Stimulated activated memory B cell treated with anti-CD40 and anti-IgM and Interleukin-4, amounts not matched to agents 10 μg/mL and 1 μg/mL and 100 μg/mL, for 72 hours (primary cell): Measurements from ENCODE around the gene CCDC83.
"Not testable (repeated sequence)": the region's sequence is repeated elsewhere in the genome, so short reads cannot be mapped to it uniquely, and the experiment has no call there.

Source experiments
- ATAC-seq: fragments of 150-1000 bp; cut with Tn5 transposase; 2 replicates; pipeline ENCODE4 v1.10.0; 2021
- H3K27ac Mint-ChIP-seq: one replicate; pipeline ENCODE4 v1.8.0; 2022; ENCODE audit warnings: mild to moderate bottlenecking, mixed read lengths
- H3K27me3 Mint-ChIP-seq: one replicate; pipeline ENCODE4 v1.8.0; 2022; ENCODE audit warnings: mixed read lengths
- H3K36me3 Mint-ChIP-seq: one replicate; pipeline ENCODE4 v1.8.0; 2022; ENCODE audit warnings: mixed read lengths
- H3K4me1 Mint-ChIP-seq: one replicate; pipeline ENCODE4 v1.8.0; 2022; ENCODE audit warnings: mixed read lengths
- H3K4me3 Mint-ChIP-seq: one replicate; pipeline ENCODE4 v1.8.0; 2022; ENCODE audit warnings: mild to moderate bottlenecking, moderate library complexity, mixed read lengths
- H3K9me3 Mint-ChIP-seq: one replicate; pipeline ENCODE4 v1.8.0; 2022; ENCODE audit warnings: mixed read lengths

CCDC83 gene

DNA sequence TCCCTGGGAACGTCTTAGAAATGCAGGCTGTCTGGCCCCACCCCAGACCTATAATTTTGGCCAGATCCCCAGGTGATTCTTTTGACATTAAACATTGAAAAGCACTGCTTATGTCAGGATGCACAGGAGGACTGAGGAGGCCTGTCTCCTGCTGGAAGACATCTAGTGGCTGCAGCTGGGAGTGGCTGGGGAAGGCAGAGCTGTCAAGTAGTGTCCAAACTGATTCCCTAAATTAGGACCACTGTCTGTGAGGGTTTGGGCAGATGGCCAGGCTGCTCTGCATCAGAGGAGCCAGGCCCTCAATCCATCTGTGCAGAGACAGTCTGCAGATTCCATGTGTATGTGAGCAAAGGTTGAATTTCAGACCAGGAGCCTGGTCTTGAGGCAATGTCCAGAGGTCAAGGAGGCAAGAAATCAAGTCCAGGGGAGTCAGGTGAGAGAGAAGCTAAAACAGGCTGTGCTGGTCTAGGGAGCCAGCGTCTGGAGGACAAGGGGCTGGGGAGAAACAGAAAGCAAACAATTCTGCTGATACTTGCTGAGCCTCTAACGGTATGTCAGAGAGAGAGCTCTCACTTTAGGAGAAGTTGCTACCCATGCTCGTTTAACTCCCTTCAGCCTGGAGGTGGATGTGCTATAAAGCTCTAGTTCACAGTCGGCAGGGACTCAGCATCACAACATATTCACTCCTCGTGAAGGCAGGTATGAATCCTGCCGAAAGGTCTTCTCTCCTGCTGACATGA is 28.9 kb upstream of the CCDC83 start:
- H3K36me3 Mint-ChIP-seq = no peaks in the 10 kb centered on the region
- ATAC-seq = no peak
- no peak overlapping the region for H3K4me3 Mint-ChIP-seq
- no peak overlapping the region for H3K27ac Mint-ChIP-seq
- H3K27me3 Mint-ChIP-seq = no peaks in the 10 kb centered on the region
- H3K9me3 Mint-ChIP-seq = no peaks in the 10 kb centered on the region
- H3K4me1 Mint-ChIP-seq = no peaks in the 10 kb centered on the region

DNA sequence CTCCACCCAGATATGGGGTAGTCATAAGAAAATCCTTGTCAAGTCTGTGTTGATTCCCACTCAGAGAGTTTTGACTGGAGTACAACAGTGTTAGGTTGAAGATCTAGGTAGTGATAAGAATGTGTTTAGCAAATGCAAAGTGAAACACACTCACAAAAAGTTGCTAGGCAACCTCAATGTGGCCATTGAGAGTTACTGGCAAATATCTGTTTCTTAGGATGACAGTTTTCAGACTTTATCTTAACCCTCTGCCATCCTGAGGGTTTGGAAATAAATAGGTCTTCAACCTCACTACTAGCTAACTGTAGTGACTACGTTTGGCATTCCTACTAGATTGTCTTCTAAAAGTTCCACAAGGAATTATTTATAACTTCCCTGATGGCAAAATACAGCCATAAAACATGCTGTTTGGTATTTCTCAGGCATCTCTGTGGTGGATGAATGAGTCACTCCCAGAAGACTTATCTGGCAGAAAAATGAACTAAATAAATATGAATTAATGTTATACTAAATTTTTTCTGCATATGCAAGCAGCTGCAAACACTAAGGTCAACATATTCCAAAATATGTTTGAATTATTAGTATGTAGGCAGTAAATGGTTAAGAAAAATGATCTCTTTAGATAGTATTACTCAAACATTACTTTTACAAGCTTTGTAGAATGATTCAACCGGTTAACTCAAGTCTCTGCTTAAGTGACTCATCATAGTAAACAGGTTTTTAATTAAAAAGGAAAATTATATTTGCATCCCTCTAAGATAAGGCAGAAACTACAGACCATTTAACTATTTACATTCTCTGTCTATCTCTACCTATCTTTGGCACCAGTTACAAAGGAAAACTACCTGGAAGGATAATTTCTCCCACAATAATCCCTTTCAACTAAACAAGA is 27.2 kb upstream of the CCDC83 start:
- Mint-ChIP-seq H3K36me3 (no peaks in the 10 kb centered on the region), H3K9me3 (no peaks in the 10 kb centered on the region), H3K4me1 (no peaks in the 10 kb centered on the region), H3K4me3 (no peak overlapping the region), H3K27ac (no peak overlapping the region), H3K27me3 (no peaks in the 10 kb centered on the region)
- ATAC-seq = no peak

- ATAC-seq = no peak
These were observed 26.6 kb upstream of the CCDC83 start for GRCh38 chr11:85828640-85828978.

GRCh38 chr11:85829172-85829571 is 26.0 kb upstream of the CCDC83 start:
- no peak overlapping the region for H3K27ac Mint-ChIP-seq

More at GRCh38 chr11:85828640-85828978, 26.6 kb upstream of the CCDC83 start:
- Mint-ChIP-seq H3K27me3 (no peaks in the 10 kb centered on the region), H3K36me3 (no peaks in the 10 kb centered on the region), H3K27ac (no peak overlapping the region), H3K4me3 (no peak overlapping the region), H3K9me3 (no peaks in the 10 kb centered on the region), H3K4me1 (no peaks in the 10 kb centered on the region)

GRCh38 chr11:85831050-85831449 is 24.1 kb upstream of the CCDC83 start:
- H3K9me3 Mint-ChIP-seq = peaks cover 6% of the 10 kb centered on the region
- peaks cover 6% of the 10 kb centered on the region for H3K27me3 Mint-ChIP-seq
- no peak overlapping the region for H3K27ac Mint-ChIP-seq
- no peak for ATAC-seq
- no peaks in the 10 kb centered on the region for H3K4me1 Mint-ChIP-seq
- no peaks in the 10 kb centered on the region for H3K36me3 Mint-ChIP-seq
- no peak overlapping the region for H3K4me3 Mint-ChIP-seq

More at GRCh38 chr11:85829172-85829571, 26.0 kb upstream of the CCDC83 start:
- H3K4me3 Mint-ChIP-seq = no peak overlapping the region
- no peaks in the 10 kb centered on the region for H3K36me3 Mint-ChIP-seq
- ATAC-seq = no peak
- no peaks in the 10 kb centered on the region for H3K27me3 Mint-ChIP-seq
- H3K9me3 Mint-ChIP-seq = no peaks in the 10 kb centered on the region
- no peaks in the 10 kb centered on the region for H3K4me1 Mint-ChIP-seq

GRCh38 chr11:85835263-85835662 is 19.9 kb upstream of the CCDC83 start:
- no peaks in the 10 kb centered on the region for H3K36me3 Mint-ChIP-seq
- no peak for ATAC-seq
- H3K4me1 Mint-ChIP-seq = no peaks in the 10 kb centered on the region
- peaks cover 8% of the 10 kb centered on the region for H3K9me3 Mint-ChIP-seq
- H3K27ac Mint-ChIP-seq = no peak overlapping the region
- H3K27me3 Mint-ChIP-seq = peaks cover 23% of the 10 kb centered on the region
- H3K4me3 Mint-ChIP-seq = no peak overlapping the region

- no peak overlapping the region for H3K27ac Mint-ChIP-seq
- peaks cover 23% of the 10 kb centered on the region for H3K27me3 Mint-ChIP-seq
- no peak for ATAC-seq
- peaks cover 8% of the 10 kb centered on the region for H3K9me3 Mint-ChIP-seq
- no peaks in the 10 kb centered on the region for H3K4me1 Mint-ChIP-seq
- no peak overlapping the region for H3K4me3 Mint-ChIP-seq
- no peaks in the 10 kb centered on the region for H3K36me3 Mint-ChIP-seq
These were observed 19.5 kb upstream of the CCDC83 start for GRCh38 chr11:85835729-85836128.

- not testable (repeated sequence) for H3K9me3 Mint-ChIP-seq, ATAC-seq, H3K27ac Mint-ChIP-seq
These were observed 14.3 kb upstream of the CCDC83 start for GRCh38 chr11:85840932-85841331.

DNA sequence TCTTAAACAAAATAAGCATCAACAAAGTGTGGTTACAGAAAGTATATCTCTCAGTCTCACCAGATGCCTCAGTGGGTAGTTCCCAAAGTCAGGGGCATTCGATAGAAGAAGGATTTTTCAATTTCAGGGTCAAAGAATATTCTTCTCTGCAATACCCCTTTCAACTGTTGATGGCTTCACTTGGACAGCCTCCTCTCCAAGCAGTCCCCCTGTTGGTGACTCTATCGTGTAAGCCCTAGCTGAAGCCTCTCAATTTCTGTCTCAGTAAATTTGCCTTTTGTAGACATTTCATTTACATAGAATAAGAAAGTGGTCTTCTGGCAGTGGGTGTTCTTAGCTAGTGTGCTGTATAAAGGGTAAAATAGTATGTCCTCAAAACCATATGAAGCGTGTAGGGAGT is 11.3 kb upstream of the CCDC83 start:
- H3K4me3 Mint-ChIP-seq = no peak overlapping the region
- H3K36me3 Mint-ChIP-seq = no peaks in the 10 kb centered on the region
- no peaks in the 10 kb centered on the region for H3K9me3 Mint-ChIP-seq
- no peak overlapping the region for H3K27ac Mint-ChIP-seq
- H3K27me3 Mint-ChIP-seq = no peaks in the 10 kb centered on the region
- no peak for ATAC-seq
- no peaks in the 10 kb centered on the region for H3K4me1 Mint-ChIP-seq

More at GRCh38 chr11:85840932-85841331, 14.3 kb upstream of the CCDC83 start:
- not testable (repeated sequence) for H3K4me1 Mint-ChIP-seq, H3K4me3 Mint-ChIP-seq, H3K36me3 Mint-ChIP-seq
- peaks cover 18% of the 10 kb centered on the region for H3K27me3 Mint-ChIP-seq

GRCh38 chr11:85844439-85845123 is 10.6 kb upstream of the CCDC83 start:
- no peak for ATAC-seq
- H3K4me1 Mint-ChIP-seq = no peaks in the 10 kb centered on the region
- no peaks in the 10 kb centered on the region for H3K36me3 Mint-ChIP-seq
- no peak overlapping the region for H3K4me3 Mint-ChIP-seq
- no peaks in the 10 kb centered on the region for H3K9me3 Mint-ChIP-seq
- H3K27ac Mint-ChIP-seq = no peak overlapping the region
- H3K27me3 Mint-ChIP-seq = no peaks in the 10 kb centered on the region

GRCh38 chr11:85845124-85845631 is 10.0 kb upstream of the CCDC83 start:
- Mint-ChIP-seq H3K4me1 (no peaks in the 10 kb centered on the region), H3K36me3 (peaks cover 3% of the 10 kb centered on the region), H3K9me3 (no peaks in the 10 kb centered on the region), H3K4me3 (no peak overlapping the region), H3K27me3 (no peaks in the 10 kb centered on the region), H3K27ac (no peak overlapping the region)
- no peak for ATAC-seq

DNA sequence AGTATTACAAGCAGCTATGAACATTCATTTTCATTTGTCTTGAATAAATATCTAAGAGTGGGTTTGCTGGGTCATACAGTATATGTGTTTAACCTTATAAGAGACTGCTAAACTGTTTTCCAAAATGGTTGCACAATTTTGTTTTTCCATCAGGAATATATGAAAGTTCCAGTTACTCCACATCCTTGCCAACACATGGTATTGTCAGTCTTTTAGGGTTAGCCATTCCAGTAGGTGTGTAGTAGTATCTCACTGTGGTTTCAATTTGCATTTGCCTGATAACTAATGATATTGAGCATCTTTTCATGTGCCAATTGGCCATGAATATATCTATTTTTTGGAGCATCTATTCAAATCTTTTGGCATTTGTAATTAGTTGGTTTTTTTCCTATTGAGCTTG is 7.7 kb upstream of the CCDC83 start:
- no peaks in the 10 kb centered on the region for H3K4me1 Mint-ChIP-seq
- no peaks in the 10 kb centered on the region for H3K27me3 Mint-ChIP-seq
- H3K9me3 Mint-ChIP-seq = no peaks in the 10 kb centered on the region
- no peak overlapping the region for H3K4me3 Mint-ChIP-seq
- no peak for ATAC-seq
- H3K36me3 Mint-ChIP-seq = peaks cover 5% of the 10 kb centered on the region
- H3K27ac Mint-ChIP-seq = no peak overlapping the region

GRCh38 chr11:85848006-85848405 is 7.2 kb upstream of the CCDC83 start:
- Mint-ChIP-seq H3K27ac (no peak overlapping the region), H3K4me1 (no peaks in the 10 kb centered on the region), H3K27me3 (no peaks in the 10 kb centered on the region), H3K4me3 (no peak overlapping the region), H3K36me3 (peaks cover 5% of the 10 kb centered on the region), H3K9me3 (no peaks in the 10 kb centered on the region)
- ATAC-seq = no peak

- ATAC-seq = no peak
- no peaks in the 10 kb centered on the region for H3K9me3 Mint-ChIP-seq
- no peak overlapping the region for H3K4me3 Mint-ChIP-seq
- peaks cover 5% of the 10 kb centered on the region for H3K36me3 Mint-ChIP-seq
- no peak overlapping the region for H3K27ac Mint-ChIP-seq
- H3K4me1 Mint-ChIP-seq = no peaks in the 10 kb centered on the region
- H3K27me3 Mint-ChIP-seq = no peaks in the 10 kb centered on the region
These were observed 6.6 kb upstream of the CCDC83 start for GRCh38 chr11:85848556-85848955.

GRCh38 chr11:85852754-85853153 is 2.4 kb upstream of the CCDC83 start:
- ATAC-seq, H3K27me3 Mint-ChIP-seq, H3K9me3 Mint-ChIP-seq, H3K4me1 Mint-ChIP-seq, H3K4me3 Mint-ChIP-seq, H3K27ac Mint-ChIP-seq, H3K36me3 Mint-ChIP-seq: not testable (repeated sequence)
